OCI-LY7 (cell line): ENCODE data around the gene CHSY3. TPM values are rescaled to one million over a fixed set of nuclear protein-coding genes. Genes with fewer than 3 reads are reported as not detected.

Source experiments
- BruUV-seq: library from RNA; stranded (reverse); fragments of 400-500 nt; replicated peaks from 2 replicates; lab custom pipeline; 2021; lab: Mats Ljungman, UMichigan
- CTCF ChIA-PET: fragments of 300-600 bp; sonication (Branson Sonifier 250); formaldehyde crosslinking; loops from one replicate; lab custom pipeline; 2022; ENCODE audit warnings: antibody characterized with exemption; ENCODE audit not compliant: unreplicated experiment; lab: Charles Lee
- POLR2A ChIA-PET: fragments of 300-600 bp; sonication (Branson Sonifier 250); formaldehyde crosslinking; loops from one replicate; lab custom pipeline; 2022; ENCODE audit warnings: antibody characterized with exemption; lab: Charles Lee
- DNase-seq: peaks from one replicate; pipeline ENCODE4 v3.0.0-alpha.2; 2015; ENCODE audit warnings: low spot score
- H2AFZ ChIP-seq: fragments of 200-600 bp; sonication (generic), shearing (Covaris generic); 2 replicates; pipeline ENCODE4 v1.6.1; 2014; ENCODE audit warnings: mild to moderate bottlenecking, antibody characterized with exemption, low read length, moderate library complexity
- H3K27ac ChIP-seq: fragments of 200-600 bp; sonication (generic); 2 replicates; pipeline ENCODE4 v1.5.1; 2014; ENCODE audit warnings: mixed run types, low read depth, mild to moderate bottlenecking, moderate library complexity, low read length, inconsistent platforms; ENCODE audit not compliant: poor library complexity, severe bottlenecking
- H3K36me3 ChIP-seq: fragments of 200-600 bp; sonication (generic); 2 replicates; pipeline ENCODE4 v1.6.1; 2014; ENCODE audit warnings: mild to moderate bottlenecking, antibody characterized with exemption, low read length, moderate library complexity, mixed read lengths; ENCODE audit not compliant: insufficient read depth
- H3K4me1 ChIP-seq: fragments of 200-600 bp; sonication (generic); 2 replicates; pipeline ENCODE4 v1.5.1; 2014; ENCODE audit warnings: mild to moderate bottlenecking, low read length; ENCODE audit not compliant: insufficient read depth, poor library complexity, severe bottlenecking
- H3K4me2 ChIP-seq: fragments of 200-600 bp; sonication (generic); 2 replicates; pipeline ENCODE4 v1.6.1; 2014; ENCODE audit warnings: mild to moderate bottlenecking, low read length
- H3K4me3 ChIP-seq: fragments of 200-600 bp; sonication (generic); 2 replicates; pipeline ENCODE4 v1.5.1; 2014; ENCODE audit warnings: mild to moderate bottlenecking, low read depth, low read length; ENCODE audit not compliant: poor library complexity, severe bottlenecking
- H3K79me2 ChIP-seq: fragments of 200-600 bp; sonication (generic); 2 replicates; pipeline ENCODE4 v1.6.1; 2016; ENCODE audit warnings: low read depth, mild to moderate bottlenecking, low read length, moderate library complexity, mixed read lengths; ENCODE audit not compliant: insufficient read depth
- H3K9me2 ChIP-seq: fragments of 200-600 bp; sonication (generic); 2 replicates; pipeline ENCODE4 v1.6.1; 2016; ENCODE audit warnings: mild to moderate bottlenecking, low read length, mixed read lengths; ENCODE audit not compliant: insufficient read depth
- H3K9me3 ChIP-seq: fragments of 200-600 bp; sonication (generic); 2 replicates; pipeline ENCODE4 v1.6.1; 2014; ENCODE audit warnings: mild to moderate bottlenecking, mixed run types, low read length, mixed read lengths
- H4K20me1 ChIP-seq: fragments of 200-600 bp; sonication (generic); 2 replicates; pipeline ENCODE4 v1.6.1; 2014; ENCODE audit warnings: mild to moderate bottlenecking, antibody characterized with exemption, low read length, moderate library complexity, mixed read lengths; ENCODE audit not compliant: insufficient read depth
- CTCF ChIP-seq: fragments of 200-600 bp; sonication (generic); conservative IDR thresholded peaks from 2 replicates; pipeline ENCODE4 v1.5.1; 2014; ENCODE audit warnings: mild to moderate bottlenecking, antibody characterized with exemption, low read length, moderate library complexity, mixed read lengths
- EZH2phosphoT487 ChIP-seq: fragments of 200-600 bp; sonication (generic); IDR thresholded peaks from 2 replicates; pipeline ENCODE4 v1.6.1; 2018; ENCODE audit warnings: low read depth, borderline replicate concordance, mild to moderate bottlenecking, mixed run types, antibody characterized with exemption, low read length, moderate library complexity, mixed read lengths
- intact Hi-C: fragments of 100-400 bp; cut with micrococcal nuclease; formaldehyde crosslinking; loops from one replicate; pipeline ENCODE4 v1.10.0; 2022; ENCODE audit not compliant: unreplicated experiment
- total RNA-seq, 2 experiments: library from RNA; depleted of rRNA in 1 of 2; stranded (reverse); fragments of >200 nt in 1 of 2; shearing (Covaris generic) in 1 of 2; gene quantifications; 2 replicates each; pipeline ENCODE4 v1.2.3, GENCODE V29; 2014 to 2022

Gene CHSY3
- total RNA-seq, 2 experiments from 2014 or later = not detected

- Histone ChIP-seq H3K4me2 (no peak overlapping the region), H3K4me3 (no peak overlapping the region), H3K27ac (no peak overlapping the region), H3K9me2 (no peaks in the 10 kb centered on the region), H4K20me1 (no peaks in the 10 kb centered on the region), H3K79me2 (no peaks in the 10 kb centered on the region), H3K9me3 (no peaks in the 10 kb centered on the region), H3K36me3 (no peaks in the 10 kb centered on the region), H3K4me1 (no peaks in the 10 kb centered on the region), H2AFZ (no peak overlapping the region)
- intact Hi-C loops = no loop called here
- DNase-seq = no peak
- BruUV-seq = no TSS peak
- TF ChIP-seq CTCF (no peak), EZH2phosphoT487 (no peak)
- ChIA-PET CTCF (no interaction called here), POLR2A (no interaction called here)
Measured at GRCh38 chr5:129996896-129997295, 92.6 kb downstream of the CHSY3 start.

- POLR2A ChIA-PET = interaction anchor here (1.0 kb wide), 1 partner anchor 1578 kb away, joined by 3 read pairs; no protein-coding TSS in a partner anchor
- no peaks in the 10 kb centered on the region for H3K9me3 ChIP-seq
- H4K20me1 ChIP-seq = no peaks in the 10 kb centered on the region
- intact Hi-C loops = no loop called here
- no peak for DNase-seq
- no peaks in the 10 kb centered on the region for H3K4me1 ChIP-seq
- H2AFZ ChIP-seq = no peak overlapping the region
- BruUV-seq = no TSS peak
- no peak overlapping the region for H3K4me2 ChIP-seq
- CTCF ChIA-PET = no interaction called here
- no peaks in the 10 kb centered on the region for H3K79me2 ChIP-seq
- H3K9me2 ChIP-seq = no peaks in the 10 kb centered on the region
- no peak overlapping the region for H3K4me3 ChIP-seq
- H3K27ac ChIP-seq = no peak overlapping the region
- H3K36me3 ChIP-seq = no peaks in the 10 kb centered on the region
- TF ChIP-seq CTCF (no peak), EZH2phosphoT487 (no peak)
Measured at GRCh38 chr5:130000460-130000859, 96.2 kb downstream of the CHSY3 start.

- Histone ChIP-seq H3K36me3 (no peaks in the 10 kb centered on the region), H3K4me1 (no peaks in the 10 kb centered on the region), H3K27ac (no peak overlapping the region), H3K79me2 (no peaks in the 10 kb centered on the region), H4K20me1 (no peaks in the 10 kb centered on the region), H3K9me2 (no peaks in the 10 kb centered on the region), H3K4me3 (no peak overlapping the region), H2AFZ (no peak overlapping the region), H3K4me2 (no peak overlapping the region), H3K9me3 (no peaks in the 10 kb centered on the region)
- ChIA-PET POLR2A (no interaction called here), CTCF (no interaction called here)
- TF ChIP-seq CTCF (no peak), EZH2phosphoT487 (no peak)
- no peak for DNase-seq
- BruUV-seq = no TSS peak
- intact Hi-C loops = no loop called here
Measured at GRCh38 chr5:130002183-130002582, 97.9 kb downstream of the CHSY3 start.
